ENCODE data around the gene MYO9B. TPM values are rescaled to one million over a fixed set of nuclear protein-coding genes. Genes with fewer than 3 reads are reported as not detected.

The MYO9B gene
- total RNA-seq, 1 donor from 2014 or later, result 100 TPM

DNA sequence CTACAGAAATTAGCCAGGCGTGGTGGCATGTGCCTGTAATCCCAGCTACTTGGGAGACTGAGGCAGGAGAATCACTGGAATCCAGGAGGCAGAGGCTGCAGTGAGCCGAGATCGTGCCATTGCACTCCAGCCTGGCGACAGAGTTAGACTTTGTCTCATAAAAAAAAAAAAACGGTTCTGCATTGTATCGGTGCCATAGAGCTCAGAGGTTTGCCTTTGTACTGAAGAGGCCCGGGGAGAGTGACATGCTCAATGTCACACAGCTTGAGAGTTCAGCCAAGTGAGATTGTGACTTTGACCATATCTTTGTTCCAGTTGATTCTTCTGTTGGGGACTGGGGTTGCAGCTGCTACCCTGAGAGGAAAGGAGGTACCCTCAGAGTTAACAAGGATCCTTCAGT, 4.7 kb upstream of the MYO9B start:
- TF ChIP-seq, protein P1, sequence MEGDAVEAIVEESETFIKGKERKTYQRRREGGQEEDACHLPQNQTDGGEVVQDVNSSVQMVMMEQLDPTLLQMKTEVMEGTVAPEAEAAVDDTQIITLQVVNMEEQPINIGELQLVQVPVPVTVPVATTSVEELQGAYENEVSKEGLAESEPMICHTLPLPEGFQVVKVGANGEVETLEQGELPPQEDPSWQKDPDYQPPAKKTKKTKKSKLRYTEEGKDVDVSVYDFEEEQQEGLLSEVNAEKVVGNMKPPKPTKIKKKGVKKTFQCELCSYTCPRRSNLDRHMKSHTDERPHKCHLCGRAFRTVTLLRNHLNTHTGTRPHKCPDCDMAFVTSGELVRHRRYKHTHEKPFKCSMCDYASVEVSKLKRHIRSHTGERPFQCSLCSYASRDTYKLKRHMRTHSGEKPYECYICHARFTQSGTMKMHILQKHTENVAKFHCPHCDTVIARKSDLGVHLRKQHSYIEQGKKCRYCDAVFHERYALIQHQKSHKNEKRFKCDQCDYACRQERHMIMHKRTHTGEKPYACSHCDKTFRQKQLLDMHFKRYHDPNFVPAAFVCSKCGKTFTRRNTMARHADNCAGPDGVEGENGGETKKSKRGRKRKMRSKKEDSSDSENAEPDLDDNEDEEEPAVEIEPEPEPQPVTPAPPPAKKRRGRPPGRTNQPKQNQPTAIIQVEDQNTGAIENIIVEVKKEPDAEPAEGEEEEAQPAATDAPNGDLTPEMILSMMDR (IDR thresholded peaks at IDR 0.05), result no peak
- no peak for TF ChIP-seq POLR2AphosphoS5 (IDR thresholded peaks at IDR 0.05; ENCODE audit: insufficient read depth in 1 of 2, low read depth in 1 of 2)
- no peak for TF ChIP-seq POLR2A (IDR thresholded peaks at IDR 0.05)
- H3K36me3 ChIP-seq, result no peaks in the 10 kb centered on the region

GRCh38 chr19:17073869-17074633, 1.5 kb upstream of the MYO9B start:
- no peak for DNase-seq (ENCODE audit: extremely low spot score in 2 of 2)
- no peaks in the 10 kb centered on the region for H3K36me3 ChIP-seq
- no peaks in the 10 kb centered on the region for H3K27me3 ChIP-seq
- peak overlapping the region; percentile 80 for H3K27ac ChIP-seq
- intact Hi-C loops (cut with DNase I), result loop anchor here (10.0 kb wide), 1 partner anchor 61 kb away; no protein-coding TSS in a partner anchor
- no peaks in the 10 kb centered on the region for H3K9me3 ChIP-seq
- TF ChIP-seq, protein P1 (IDR thresholded peaks at IDR 0.05), result no peak
- TF ChIP-seq POLR2AphosphoS5 (IDR thresholded peaks at IDR 0.05; ENCODE audit: insufficient read depth in 1 of 2, low read depth in 1 of 2), result no peak
- TF ChIP-seq POLR2A (IDR thresholded peaks at IDR 0.05), result no peak
- peak overlapping the region; percentile 80 to 96 for H3K4me3 ChIP-seq
- peaks cover 40% of the 10 kb centered on the region for H3K4me1 ChIP-seq

More for the DNA sequence above, 4.7 kb upstream of the MYO9B start:
- no peaks in the 10 kb centered on the region for H3K27me3 ChIP-seq
- H3K9me3 ChIP-seq, result no peaks in the 10 kb centered on the region
- intact Hi-C loops (cut with DNase I), result loop anchor here (10.0 kb wide), 1 partner anchor 64 kb away; no protein-coding TSS in a partner anchor
- no peak overlapping the region for H3K27ac ChIP-seq
- peaks cover 14% of the 10 kb centered on the region for H3K4me1 ChIP-seq
- DNase-seq (ENCODE audit: extremely low spot score in 2 of 2), result no peak
- no peak overlapping the region for H3K4me3 ChIP-seq

GRCh38 chr19:17074634-17075034, 943 bp upstream of the MYO9B start:
- Histone ChIP-seq H3K27ac (peak overlapping the region; percentile 80), H3K27me3 (no peaks in the 10 kb centered on the region), H3K36me3 (no peaks in the 10 kb centered on the region), H3K9me3 (no peaks in the 10 kb centered on the region), H3K4me3 (peak overlapping the region; percentile 80 to 96), H3K4me1 (peaks cover 46% of the 10 kb centered on the region)
- intact Hi-C loops (cut with DNase I), result loop anchor here (10.0 kb wide), 1 partner anchor 60 kb away; no protein-coding TSS in a partner anchor
- TF ChIP-seq POLR2AphosphoS5 (IDR thresholded peaks at IDR 0.05; ENCODE audit: insufficient read depth in 1 of 2, low read depth in 1 of 2) (no peak), POLR2A (IDR thresholded peaks at IDR 0.05) (no peak)
- TF ChIP-seq, protein P1 (IDR thresholded peaks at IDR 0.05), result no peak
- no peak for DNase-seq (ENCODE audit: extremely low spot score in 2 of 2)

DNA sequence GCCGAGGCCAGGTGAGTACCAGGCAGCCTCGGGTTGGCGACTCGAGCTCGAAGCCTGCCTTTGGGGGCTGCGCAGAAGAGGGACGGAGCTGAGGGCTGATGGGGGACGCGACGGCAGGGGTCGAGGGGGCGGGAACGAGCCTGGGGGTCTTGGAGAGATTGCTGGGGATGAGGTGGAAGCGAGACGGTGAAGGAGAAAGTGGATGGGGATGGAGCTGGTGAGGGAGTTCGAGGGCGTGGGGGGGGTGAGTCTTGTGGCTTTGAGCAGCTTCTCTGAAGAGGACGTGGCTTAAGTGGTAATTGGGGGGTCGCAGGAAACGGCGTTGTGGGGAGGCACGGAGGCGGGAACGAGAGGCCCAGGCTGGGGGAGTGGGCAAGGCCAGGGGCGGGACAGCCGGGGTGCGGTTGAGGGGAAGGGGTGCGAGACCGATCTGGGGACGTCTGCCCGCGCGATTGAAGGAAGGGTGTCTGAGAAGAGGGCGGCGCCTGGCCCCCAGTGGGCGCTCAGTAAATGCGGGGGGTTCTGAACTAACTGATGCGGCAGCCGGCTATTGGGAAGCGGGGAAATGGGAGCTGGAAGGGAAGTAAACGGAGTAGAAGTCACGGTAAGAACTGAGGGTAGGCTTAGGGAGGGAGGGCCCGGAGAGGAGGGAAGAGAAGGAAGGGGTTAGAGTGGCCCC, 426 bp downstream of the MYO9B start:
- TF ChIP-seq, protein P1 (IDR thresholded peaks at IDR 0.05), result no peak
- TF ChIP-seq POLR2AphosphoS5 (IDR thresholded peaks at IDR 0.05; ENCODE audit: insufficient read depth in 1 of 2, low read depth in 1 of 2), result peak in 1 of 2 donors; percentile 40
- Histone ChIP-seq H3K4me3 (peak overlapping the region; percentile 80 to 96), H3K4me1 (peaks cover 59% of the 10 kb centered on the region), H3K27ac (peak overlapping the region; percentile 82), H3K36me3 (no peaks in the 10 kb centered on the region), H3K9me3 (no peaks in the 10 kb centered on the region), H3K27me3 (no peaks in the 10 kb centered on the region)
- intact Hi-C loops (cut with DNase I), result loop anchor here (10.0 kb wide), 1 partner anchor 59 kb away; no protein-coding TSS in a partner anchor
- no peak for DNase-seq (ENCODE audit: extremely low spot score in 2 of 2)

Data from vagina (tissue), 2 donors.